PC-3 (cell line): ENCODE measurements around the gene NAV2.

ENCODE experiments used
- CTCF ChIP-seq: fragments of 300-600 bp; sonication (generic); conservative IDR thresholded peaks from 2 replicates; pipeline ENCODE4 v1.5.1; 2017; ENCODE audit warnings: antibody characterized with exemption, low read depth, mild to moderate bottlenecking, low read length
- EZH2 ChIP-seq: fragments of 300-600 bp; sonication (generic); IDR thresholded peaks from one replicate; pipeline ENCODE4 v1.6.1; 2017; ENCODE audit warnings: antibody characterized with exemption, mild to moderate bottlenecking, low read length; ENCODE audit not compliant: unreplicated experiment

GRCh38 chr11:20048246-20048645, 335.6 kb downstream of the NAV2 start:
- no peak for TF ChIP-seq CTCF
- no peak for TF ChIP-seq EZH2
